Activated T-cell treated with anti-CD3 and anti-CD28 coated beads, Interleukin-2, amount 50 U/mL, for 1 hour (primary cell): ENCODE results near the gene TBL2.
A peak's percentile ranks its signal among the peaks of the same experiment; 100 is the strongest.
"Not testable (repeated sequence)": the region's sequence is repeated elsewhere in the genome, so short reads cannot be mapped to it uniquely, and the experiment has no call there.

ENCODE experiments used
- DNase-seq: peaks from one replicate; pipeline ENCODE4 v3.0.0-alpha.2; 2020

The TBL2 gene

DNA sequence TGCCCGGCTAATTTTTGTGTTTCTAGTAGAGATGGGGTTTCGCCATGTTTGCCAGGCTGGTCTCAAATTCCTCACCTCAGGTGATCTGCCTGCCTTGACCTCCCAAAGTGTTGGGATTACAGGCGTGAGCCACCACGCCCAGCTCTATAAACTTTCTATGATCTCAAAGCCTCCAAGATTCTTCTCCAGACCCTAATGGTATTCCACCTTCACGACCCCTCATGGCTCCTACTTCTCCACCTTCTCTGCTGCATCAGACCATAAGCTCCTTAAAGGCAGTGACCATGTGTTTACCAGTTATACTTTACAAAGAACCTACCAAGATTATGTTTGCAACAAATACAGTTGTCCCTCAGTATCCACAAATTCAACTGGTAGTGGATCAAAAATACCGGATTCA lies 46.2 kb downstream of the TBL2 start:
- no peak for DNase-seq

DNA sequence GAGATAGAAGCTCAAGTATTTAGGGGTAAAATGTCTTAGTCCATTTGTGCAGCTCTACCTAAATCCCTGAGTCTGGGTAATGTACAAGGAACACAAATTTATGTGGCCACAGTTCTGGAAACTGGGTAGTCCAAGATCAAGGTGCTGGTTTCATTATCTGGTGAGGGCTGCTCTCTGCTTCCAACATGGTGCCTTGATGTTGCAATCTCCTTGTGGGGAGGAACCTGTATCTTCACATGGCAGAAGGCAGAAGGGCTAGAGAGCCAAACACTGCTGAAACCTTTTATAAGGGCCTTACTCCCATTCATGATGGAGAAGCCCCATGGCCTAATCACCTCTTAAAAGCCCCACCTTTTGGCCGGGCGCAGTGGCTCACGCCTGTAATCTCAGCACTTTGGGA lies 47.6 kb downstream of the TBL2 start:
- no peak for DNase-seq

DNA sequence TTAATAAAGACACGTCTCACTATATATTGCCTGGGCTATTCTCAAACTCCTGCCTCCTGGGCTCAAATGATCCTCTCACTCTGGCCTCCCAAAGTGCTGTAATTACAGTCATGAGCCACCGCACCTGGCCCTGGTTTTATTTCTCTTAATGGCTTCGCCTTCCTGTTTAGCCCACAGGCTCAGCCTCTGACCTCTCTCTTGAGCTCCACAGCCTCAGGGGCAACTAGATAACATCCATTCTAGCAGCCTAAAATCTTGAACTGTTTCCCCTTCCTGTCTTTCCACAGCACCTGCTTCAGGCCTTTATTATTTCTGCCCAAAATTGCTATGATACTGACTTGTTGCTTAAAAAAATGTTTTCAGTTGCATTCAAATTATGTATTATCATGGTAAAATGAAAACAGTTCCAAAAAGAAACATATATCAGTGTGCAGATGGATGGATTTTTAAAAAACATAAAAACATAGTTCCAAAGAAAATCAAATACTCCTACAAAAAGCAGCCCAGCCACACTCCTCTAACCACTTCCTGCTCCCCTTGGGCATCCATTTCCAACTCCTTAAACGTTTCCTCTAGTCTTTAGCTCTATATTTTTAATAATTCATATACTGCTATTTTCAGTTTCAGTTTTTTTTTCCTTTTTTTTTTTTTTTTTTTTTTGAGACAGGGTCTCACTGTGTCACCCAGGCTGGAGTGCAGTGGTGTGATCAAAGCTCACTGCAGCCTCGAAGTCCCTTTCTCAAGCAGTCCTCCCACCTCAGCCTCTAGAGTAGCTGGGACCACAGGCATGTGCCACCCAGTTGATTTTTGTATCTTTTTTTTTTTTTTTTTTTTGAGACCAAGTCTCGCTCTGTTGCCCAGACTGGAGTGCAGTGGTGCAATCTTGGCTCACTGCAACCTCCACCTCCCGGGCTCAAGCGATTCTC lies 51.2 kb downstream of the TBL2 start:
- no peak for DNase-seq

DNA sequence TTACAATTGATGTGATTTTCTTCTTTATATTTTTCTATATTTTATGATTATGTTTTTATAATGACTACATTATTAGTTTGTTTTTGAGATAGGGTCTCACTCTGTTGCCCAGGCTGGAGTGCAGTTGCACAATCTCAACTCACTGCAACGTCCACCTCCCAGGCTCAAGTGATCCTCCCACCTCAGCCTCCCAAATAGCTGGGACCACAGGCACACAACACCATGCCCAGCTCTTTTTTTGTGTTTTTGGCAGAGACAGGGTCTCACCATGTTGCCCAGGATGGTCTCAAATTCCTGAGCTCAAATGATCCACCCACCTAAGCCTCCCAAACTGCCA lies 52.3 kb downstream of the TBL2 start:
- DNase-seq: not testable (repeated sequence)

DNA sequence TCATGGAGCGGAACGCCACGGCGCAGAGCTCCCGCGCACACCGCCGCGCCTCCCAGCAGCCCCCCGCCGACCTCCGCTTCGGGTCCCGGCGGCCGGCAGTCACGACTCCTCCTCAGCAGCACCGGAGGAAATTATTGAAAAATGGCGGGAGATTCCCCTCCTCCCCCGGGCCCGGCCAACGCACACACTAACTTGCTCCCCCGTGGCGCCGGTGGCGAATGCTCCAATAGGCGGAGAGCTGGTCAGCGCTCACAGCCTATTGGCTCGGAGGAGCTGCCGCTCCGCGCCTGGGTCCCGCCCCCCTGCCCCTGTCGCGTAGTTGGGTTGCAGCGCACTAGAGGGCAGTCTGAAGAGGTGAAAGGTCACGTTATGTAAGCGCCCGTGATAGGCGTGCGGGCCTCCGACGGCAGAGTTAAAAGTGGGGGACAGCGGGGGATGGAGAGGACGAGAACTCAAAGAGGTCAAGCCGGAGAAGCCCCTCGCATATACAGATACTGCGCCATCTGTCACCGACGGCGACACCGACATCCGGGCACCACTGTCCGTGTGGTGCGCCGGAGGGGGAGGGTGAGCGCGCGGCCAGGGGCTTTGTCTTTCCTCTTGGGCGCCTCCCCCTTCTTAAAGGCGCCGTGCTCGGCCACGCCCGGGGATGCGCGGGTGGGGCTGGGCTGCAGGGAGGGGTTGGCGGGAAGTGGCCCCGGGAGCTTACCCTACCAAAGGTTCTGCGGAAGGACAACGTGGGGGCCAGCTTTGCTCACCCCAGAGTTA lies 56.1 kb downstream of the TBL2 start, which contains the start of gene BAZ1B:
BAZ1B (minus strand) TSS at position 189 of the 768 bp plus-strand sequence. CDS start 360 bp downstream, outside the sequence.
- DNase-seq: peak; percentile 94

DNA sequence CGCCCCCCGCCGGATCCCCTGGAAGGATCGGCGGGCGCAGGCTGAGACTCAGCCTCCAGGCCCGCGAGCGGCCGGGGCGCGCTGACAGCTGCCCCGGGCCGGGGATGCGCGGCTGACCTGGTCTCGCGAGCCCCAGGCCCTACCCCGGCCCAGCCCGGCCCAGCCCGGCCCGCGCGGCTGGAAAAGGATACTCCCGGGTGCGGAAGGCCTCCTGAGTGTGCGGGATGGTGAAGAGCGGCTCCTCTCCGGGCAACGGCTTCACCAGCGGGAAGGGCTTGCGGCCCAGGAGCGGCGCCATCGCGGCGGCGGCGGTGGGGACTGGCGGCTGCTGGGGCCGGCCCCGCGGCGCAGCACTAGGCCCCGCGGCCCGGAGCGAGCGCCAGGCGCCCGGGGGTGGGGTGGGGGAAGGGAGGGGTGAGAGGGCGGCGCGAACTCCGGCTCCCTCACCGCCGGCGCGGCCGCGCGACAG lies 56.7 kb downstream of the TBL2 start:
- DNase-seq: no peak

DNA sequence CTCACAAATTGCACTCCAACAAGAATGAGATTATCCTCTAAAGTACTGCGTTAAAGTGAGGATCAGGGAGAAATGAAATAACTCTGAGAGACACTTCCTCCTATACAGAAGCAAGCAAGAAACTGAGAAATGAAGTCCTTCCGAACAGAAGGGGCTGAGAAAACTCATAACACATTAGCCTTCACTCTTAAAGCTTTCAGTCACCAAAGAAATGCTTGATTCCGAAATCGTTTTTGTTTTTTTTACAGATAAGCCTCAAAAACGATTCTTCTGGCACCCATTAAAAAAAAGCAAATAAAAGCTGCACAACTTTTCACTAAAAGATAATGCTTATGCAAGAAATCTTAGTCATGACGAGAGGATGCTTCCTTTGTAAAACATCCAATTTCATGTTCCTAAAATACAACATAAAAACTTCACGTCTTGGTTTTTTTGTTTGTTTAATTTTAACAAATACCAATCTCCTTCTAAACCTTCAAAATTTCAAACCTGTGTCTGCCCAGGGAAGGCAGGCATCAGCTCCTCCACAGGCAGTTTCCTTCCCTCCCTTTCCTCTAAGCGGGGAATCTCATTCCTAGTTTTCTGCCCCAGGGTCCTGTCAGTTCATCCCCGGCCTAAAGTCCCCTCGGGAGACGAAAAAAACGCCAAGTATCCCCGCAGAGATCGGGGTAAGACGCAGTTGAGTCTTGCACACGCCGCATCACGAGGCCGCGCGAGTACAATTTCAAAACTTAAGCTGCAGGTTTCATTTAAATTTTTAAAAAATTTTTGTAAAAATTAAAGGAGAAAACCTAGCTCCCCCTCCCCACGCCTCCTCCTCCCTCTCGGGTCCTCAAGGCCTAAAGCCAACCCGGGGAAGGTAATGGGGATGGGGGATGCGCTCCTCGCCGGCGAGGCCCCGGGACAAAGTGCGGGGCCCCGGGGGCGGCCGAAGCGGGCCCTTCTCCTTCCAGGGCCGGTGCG lies 57.4 kb downstream of the TBL2 start:
- no peak for DNase-seq

DNA sequence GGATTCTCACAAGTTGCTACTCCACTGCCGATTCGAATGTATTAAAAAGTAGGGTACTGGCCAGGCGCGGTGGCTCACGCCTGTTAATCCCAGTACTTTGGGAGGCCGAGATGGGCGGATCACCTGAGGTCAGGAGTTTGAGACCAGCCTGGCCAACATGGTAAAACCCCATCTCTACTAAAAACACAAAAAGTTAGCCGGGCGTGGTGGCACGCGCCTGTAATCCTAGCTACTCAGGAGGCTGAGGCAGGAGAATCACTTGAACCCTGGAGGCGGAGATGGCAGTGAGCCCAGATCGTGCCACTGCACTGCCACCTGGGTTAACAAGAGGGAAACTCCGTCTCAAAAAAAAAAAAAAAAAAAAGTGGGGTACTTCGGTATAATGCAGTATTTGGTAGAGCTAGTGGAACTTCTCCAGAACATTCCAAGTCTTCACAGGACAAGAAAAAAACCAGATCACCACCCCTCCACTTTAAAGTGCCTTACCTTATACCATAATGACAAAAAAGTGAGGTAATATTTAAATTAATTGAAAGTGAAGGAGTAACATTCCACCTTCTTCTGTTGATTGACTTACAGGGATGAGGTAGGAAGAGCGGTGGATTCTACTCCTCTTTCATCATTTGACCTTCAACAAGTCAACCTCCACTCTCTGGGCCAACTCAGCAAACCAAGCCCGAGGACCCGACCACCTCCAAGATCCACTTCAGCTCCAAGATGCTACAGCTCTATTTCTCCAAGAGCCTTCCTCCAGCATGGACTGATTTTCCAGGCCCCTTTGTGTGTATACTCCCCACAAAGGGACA lies 58.3 kb downstream of the TBL2 start:
- DNase-seq: peak; percentile 46

DNA sequence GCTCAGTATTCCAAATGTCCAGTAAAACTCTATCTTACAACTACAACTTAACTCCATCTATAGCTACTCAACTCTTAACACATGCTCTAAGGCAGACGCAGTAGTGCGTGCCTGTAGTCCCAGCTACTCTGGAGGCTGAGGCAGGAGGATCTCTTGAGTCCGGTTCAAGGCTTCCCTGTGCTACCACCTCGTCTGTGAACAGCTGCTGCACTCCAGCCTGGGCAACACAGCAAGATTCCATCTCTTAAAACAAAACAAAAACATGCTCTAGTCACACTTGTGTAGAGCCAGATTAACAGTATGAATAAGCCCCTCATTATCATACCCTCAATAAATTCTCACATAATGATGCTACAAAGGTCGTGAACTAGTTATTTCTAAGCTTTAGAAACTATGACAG lies 59.9 kb downstream of the TBL2 start:
- peak; percentile 8 for DNase-seq
